ENCODE data around the gene MRPL50. TPM values are rescaled to one million over a fixed set of nuclear protein-coding genes. Genes with fewer than 3 reads are reported as not detected.

MRPL50 gene
- total RNA-seq, 2 experiments from 2014 or later = 10.2 to 11.7 TPM

Other genes with a start within 250 kb of the MRPL50 start
- gene BAAT, start 13.6 kb downstream of the MRPL50 start, total RNA-seq = under 1 TPM in 1 of 2 experiments, not detected in 1; 0.07 TPM
- gene ZNF189, start 233 bp upstream of the MRPL50 start, total RNA-seq = 10 to 100 TPM; 11.4 to 12.9 TPM
- not detected for gene ALDOB, start 37.2 kb upstream of the MRPL50 start, total RNA-seq
- gene RNF20, start 135.2 kb upstream of the MRPL50 start, total RNA-seq = 10 to 100 TPM; 49.4 to 52.4 TPM
- gene PPP3R2, start 196.4 kb upstream of the MRPL50 start, total RNA-seq = not detected